ENCODE data around the gene LHFPL5.

LHFPL5 gene

GRCh38 chr6:35804996-35805736 is at the start of gene LHFPL5:
Gene LHFPL5, plus strand, starts transcription at chr6:35805352. Its CDS starts 319 bp downstream, at chr6:35805671.
- DNase-seq = peak; percentile 11

- no peak for DNase-seq
These were observed 47.6 kb upstream of the LHFPL5 start for GRCh38 chr6:35757456-35758123.

GRCh38 chr6:35759426-35759825 is 45.7 kb upstream of the LHFPL5 start:
- DNase-seq = no peak

- no peak for DNase-seq
These were observed 39.4 kb upstream of the LHFPL5 start for GRCh38 chr6:35765739-35766138.

- no peak for DNase-seq
These were observed 35.9 kb upstream of the LHFPL5 start for GRCh38 chr6:35769211-35769610.

GRCh38 chr6:35771343-35771627 is 33.9 kb upstream of the LHFPL5 start:
- no peak for DNase-seq

GRCh38 chr6:35774116-35774794 is 30.9 kb upstream of the LHFPL5 start:
- no peak for DNase-seq

- no peak for DNase-seq
These were observed 30.1 kb upstream of the LHFPL5 start for GRCh38 chr6:35775031-35775430.

- no peak for DNase-seq
These were observed 28.6 kb upstream of the LHFPL5 start, which contains the start of gene CLPSL2 for GRCh38 chr6:35776364-35777215. Gene CLPSL2, plus strand, starts transcription at chr6:35776598. Its CDS starts 21 bp downstream, at chr6:35776619.

GRCh38 chr6:35777356-35778102 is 27.6 kb upstream of the LHFPL5 start:
- no peak for DNase-seq

GRCh38 chr6:35778437-35778836 is 26.7 kb upstream of the LHFPL5 start:
- no peak for DNase-seq

GRCh38 chr6:35780719-35781118 is 24.4 kb upstream of the LHFPL5 start, which contains the start of gene CLPSL1:
Gene CLPSL1, plus strand, starts transcription at chr6:35781019. Its CDS starts 92 bp downstream, at chr6:35781111.
- DNase-seq = no peak

GRCh38 chr6:35781290-35781689 is 23.9 kb upstream of the LHFPL5 start:
- no peak for DNase-seq

- DNase-seq = no peak
These were observed 22.7 kb upstream of the LHFPL5 start for GRCh38 chr6:35782424-35782823.

GRCh38 chr6:35784200-35784599 is 21.0 kb upstream of the LHFPL5 start:
- no peak for DNase-seq

- DNase-seq = no peak
These were observed 18.9 kb upstream of the LHFPL5 start for GRCh38 chr6:35786272-35786671.

- DNase-seq = no peak
These were observed 18.3 kb upstream of the LHFPL5 start for GRCh38 chr6:35786810-35787209.

GRCh38 chr6:35787266-35788218 is 17.6 kb upstream of the LHFPL5 start:
- DNase-seq = no peak

GRCh38 chr6:35788423-35788982 is 16.6 kb upstream of the LHFPL5 start:
- DNase-seq = no peak

GRCh38 chr6:35790683-35791082 is 14.5 kb upstream of the LHFPL5 start:
- DNase-seq = no peak

Data from NCI-H2107 (cell line).